ENCODE measurements around the gene PHF21A.

Gene PHF21A

GRCh38 chr11:45885274-45885920, 235.9 kb downstream of the PHF21A start, which contains the start of gene MAPK8IP1:
MAPK8IP1 (plus strand) TSS chr11:45885651; CDS start chr11:45885821, 170 bp downstream.
- TF ChIP-seq POU6F1 (CRISPR knock-in tag; IDR thresholded peaks at IDR 0.05; ENCODE audit: borderline replicate concordance, low read depth) (no peak), RARB (CRISPR knock-in tag; IDR thresholded peaks at IDR 0.05) (no peak), CSDC2 (CRISPR knock-in tag; IDR thresholded peaks at IDR 0.05) (peak; percentile 27; the same call in 1 of the 2 replicates)
- peak; percentile 52 for ATAC-seq

- TF ChIP-seq CSDC2 (CRISPR knock-in tag; IDR thresholded peaks at IDR 0.05) (no peak), GLIS3 (CRISPR knock-in tag; IDR thresholded peaks at IDR 0.05) (no peak), ZNF8 (CRISPR knock-in tag; IDR thresholded peaks at IDR 0.05) (no peak), ISL1 (CRISPR knock-in tag; IDR thresholded peaks at IDR 0.05) (no peak), SNAI2 (CRISPR knock-in tag; IDR thresholded peaks at IDR 0.05) (no peak), ZC3H10 (CRISPR knock-in tag; IDR thresholded peaks at IDR 0.05) (no peak), PATZ1 (CRISPR knock-in tag; IDR thresholded peaks at IDR 0.05; ENCODE audit: borderline replicate concordance) (no peak), TCF4 (CRISPR knock-in tag; IDR thresholded peaks at IDR 0.05; ENCODE audit: borderline replicate concordance) (no peak), POU6F1 (CRISPR knock-in tag; IDR thresholded peaks at IDR 0.05; ENCODE audit: borderline replicate concordance, low read depth) (no peak), TOX (CRISPR knock-in tag; IDR thresholded peaks at IDR 0.05; ENCODE audit: borderline replicate concordance) (no peak), OSR1 (CRISPR knock-in tag; IDR thresholded peaks at IDR 0.05) (no peak)
- ATAC-seq, result no peak
Observed at GRCh38 chr11:45884596-45885185, 236.6 kb downstream of the PHF21A start.

All from SK-N-SH treated with all-trans-retinoic acid at 6 μM for 48 hours (cell line).